ENCODE measurements around the gene VWA5A.

The VWA5A gene, protein sequence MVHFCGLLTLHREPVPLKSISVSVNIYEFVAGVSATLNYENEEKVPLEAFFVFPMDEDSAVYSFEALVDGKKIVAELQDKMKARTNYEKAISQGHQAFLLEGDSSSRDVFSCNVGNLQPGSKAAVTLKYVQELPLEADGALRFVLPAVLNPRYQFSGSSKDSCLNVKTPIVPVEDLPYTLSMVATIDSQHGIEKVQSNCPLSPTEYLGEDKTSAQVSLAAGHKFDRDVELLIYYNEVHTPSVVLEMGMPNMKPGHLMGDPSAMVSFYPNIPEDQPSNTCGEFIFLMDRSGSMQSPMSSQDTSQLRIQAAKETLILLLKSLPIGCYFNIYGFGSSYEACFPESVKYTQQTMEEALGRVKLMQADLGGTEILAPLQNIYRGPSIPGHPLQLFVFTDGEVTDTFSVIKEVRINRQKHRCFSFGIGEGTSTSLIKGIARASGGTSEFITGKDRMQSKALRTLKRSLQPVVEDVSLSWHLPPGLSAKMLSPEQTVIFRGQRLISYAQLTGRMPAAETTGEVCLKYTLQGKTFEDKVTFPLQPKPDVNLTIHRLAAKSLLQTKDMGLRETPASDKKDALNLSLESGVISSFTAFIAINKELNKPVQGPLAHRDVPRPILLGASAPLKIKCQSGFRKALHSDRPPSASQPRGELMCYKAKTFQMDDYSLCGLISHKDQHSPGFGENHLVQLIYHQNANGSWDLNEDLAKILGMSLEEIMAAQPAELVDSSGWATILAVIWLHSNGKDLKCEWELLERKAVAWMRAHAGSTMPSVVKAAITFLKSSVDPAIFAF

DNA sequence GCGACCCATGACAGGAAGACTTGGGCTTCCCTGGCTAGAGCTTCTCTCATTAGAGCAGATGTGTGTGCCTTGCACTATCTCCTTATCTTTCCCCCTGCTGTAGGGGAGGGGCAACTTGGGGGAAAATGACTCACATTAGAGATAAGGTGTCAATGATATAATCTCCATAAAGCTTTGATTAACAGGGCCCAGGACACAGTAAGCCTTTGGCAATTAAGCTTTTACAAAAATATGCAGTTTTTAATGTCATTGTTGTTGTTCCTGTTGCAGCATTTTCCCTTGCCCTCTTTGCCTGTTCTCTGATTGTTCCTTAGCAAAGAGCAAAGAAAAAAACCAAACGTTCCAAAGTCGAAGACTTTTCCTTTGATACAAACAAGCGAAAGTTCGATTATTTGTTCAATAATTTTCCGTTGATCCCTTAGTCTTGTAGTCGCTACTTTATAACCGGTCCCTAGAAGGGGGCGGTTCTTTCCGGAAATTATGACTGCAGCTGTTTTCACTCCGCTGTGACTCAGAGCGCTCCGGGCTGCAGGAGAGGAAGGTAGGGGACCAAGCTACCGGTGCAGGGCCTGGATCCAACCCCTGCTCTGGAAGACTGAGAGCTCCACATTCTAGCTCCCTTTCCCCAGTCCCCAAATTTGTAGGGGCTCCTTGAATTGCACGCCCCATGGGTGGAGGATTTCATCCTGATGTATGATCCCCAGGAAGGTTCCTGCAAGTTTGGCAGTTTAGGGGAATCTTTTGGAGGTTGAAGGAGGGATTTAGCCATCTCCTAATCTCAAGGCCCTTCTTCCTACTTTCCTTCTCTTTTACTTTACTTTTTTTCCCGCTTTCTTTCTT lies at the start of gene VWA5A:
Gene VWA5A, plus strand, starts transcription at position 509 of the 840 bp plus-strand sequence. CDS start 2,062 bp downstream, outside the sequence.
- no peaks in the 10 kb centered on the region for H3K27me3 ChIP-seq (ENCODE audit: control insufficient read depth, insufficient read depth, low read length)
- no peaks in the 10 kb centered on the region for H3K9me3 ChIP-seq (ENCODE audit: control insufficient read depth, insufficient read depth, low read length)
- peaks cover 21% of the 10 kb centered on the region for H3K36me3 ChIP-seq (ENCODE audit: control insufficient read depth, insufficient read depth, low read length)
- H3K9ac ChIP-seq (ENCODE audit: low read depth, low read length), result 0 out of 2 replicates have a peak within 1 kb of the TSS, but pooled peaks have one; percentile 26
- peak within 1 kb of the TSS; percentile 65 for H3K27ac ChIP-seq (ENCODE audit: low read depth, low read length)
- peak within 1 kb of the TSS; percentile 84 for H3K4me3 ChIP-seq (ENCODE audit: low read depth, low read length)
- peaks cover 16% of the 10 kb centered on the region for H3K4me1 ChIP-seq (ENCODE audit: control insufficient read depth, insufficient read depth, low read length)

DNA sequence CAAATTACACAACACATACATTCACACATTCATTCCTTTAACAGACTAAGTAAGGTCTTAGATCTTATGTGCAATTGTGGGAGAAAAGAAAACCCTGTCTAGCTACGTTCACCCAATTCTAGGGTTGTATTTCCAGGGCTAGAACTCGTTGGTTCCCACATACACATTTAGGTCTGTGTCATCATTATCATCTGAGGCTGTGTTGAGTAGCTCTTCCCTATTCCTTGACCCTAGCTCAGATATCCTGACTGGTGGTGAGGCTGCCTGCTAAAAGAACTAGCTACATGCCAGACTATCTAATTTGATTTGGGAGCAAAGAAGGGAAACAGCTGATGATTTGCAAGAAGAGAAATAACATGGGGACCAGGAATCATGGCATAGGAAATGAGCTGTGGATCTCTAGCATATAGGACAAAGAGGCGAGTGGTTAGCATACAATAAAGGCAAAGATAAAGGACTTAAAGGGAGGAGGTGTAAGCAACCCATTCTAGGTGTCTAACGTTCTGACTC lies 46.6 kb upstream of the VWA5A start:
- H3K9ac ChIP-seq (ENCODE audit: low read depth, low read length), result no peak overlapping the region
- H3K4me1 ChIP-seq (ENCODE audit: control insufficient read depth, insufficient read depth, low read length), result peaks cover 8% of the 10 kb centered on the region
- no peaks in the 10 kb centered on the region for H3K9me3 ChIP-seq (ENCODE audit: control insufficient read depth, insufficient read depth, low read length)
- H3K27ac ChIP-seq (ENCODE audit: low read depth, low read length), result no peak overlapping the region
- no peaks in the 10 kb centered on the region for H3K36me3 ChIP-seq (ENCODE audit: control insufficient read depth, insufficient read depth, low read length)
- peaks cover 5% of the 10 kb centered on the region; the same call in 1 of the 2 replicates for H3K27me3 ChIP-seq (ENCODE audit: control insufficient read depth, insufficient read depth, low read length)
- no peak overlapping the region for H3K4me3 ChIP-seq (ENCODE audit: low read depth, low read length)

DNA sequence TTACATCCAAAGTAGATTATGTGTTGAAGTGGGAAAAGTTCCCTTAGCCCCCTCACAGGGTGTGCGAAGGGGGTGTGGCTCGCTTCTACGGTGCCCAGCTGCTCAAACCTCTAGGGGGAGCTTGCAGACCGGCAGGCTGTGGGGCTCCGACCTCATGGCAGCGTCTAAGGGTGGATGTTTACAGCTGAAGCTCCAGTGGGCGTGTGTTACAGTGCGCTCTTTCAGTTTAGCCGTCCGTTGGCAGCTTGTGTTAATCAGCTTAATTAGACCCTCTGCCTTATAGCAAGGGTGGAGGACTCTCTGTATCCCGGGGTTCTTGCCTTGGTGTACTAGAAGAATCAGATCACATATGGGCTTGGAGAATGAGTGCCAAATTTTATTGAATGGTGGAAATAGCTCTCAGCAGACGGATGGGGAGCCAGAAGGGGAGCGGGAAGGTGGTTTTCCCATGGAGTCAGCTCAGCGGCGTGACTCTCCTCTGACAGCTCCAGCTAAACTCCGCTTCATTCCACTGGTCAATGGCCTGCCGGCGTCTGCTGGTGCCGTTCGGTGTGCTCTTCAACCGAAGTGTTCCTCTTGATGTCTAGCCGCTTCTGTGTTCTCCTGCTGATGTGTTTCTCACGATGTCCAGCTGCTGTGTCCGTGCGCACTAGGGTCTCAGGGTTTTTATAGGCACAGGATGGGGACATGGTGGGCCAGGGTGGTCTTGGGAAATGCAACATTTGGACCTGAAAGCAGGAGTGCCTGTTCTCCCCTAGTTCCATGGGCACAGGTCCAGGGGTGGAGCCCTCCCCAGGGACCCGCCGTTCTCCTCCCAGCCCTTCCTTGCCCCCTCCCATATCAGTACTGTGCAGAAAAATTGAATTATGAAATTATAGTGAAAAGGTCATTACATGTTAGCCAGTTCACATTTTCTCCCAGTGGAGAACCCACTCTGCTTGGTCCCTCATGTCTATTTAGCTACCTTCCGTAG lies 45.5 kb upstream of the VWA5A start:
- no peak overlapping the region for H3K27ac ChIP-seq (ENCODE audit: low read depth, low read length)
- H3K9me3 ChIP-seq (ENCODE audit: control insufficient read depth, insufficient read depth, low read length), result no peaks in the 10 kb centered on the region
- H3K36me3 ChIP-seq (ENCODE audit: control insufficient read depth, insufficient read depth, low read length), result no peaks in the 10 kb centered on the region
- H3K4me3 ChIP-seq (ENCODE audit: low read depth, low read length), result peak overlapping the region; percentile 53
- H3K27me3 ChIP-seq (ENCODE audit: control insufficient read depth, insufficient read depth, low read length), result peaks cover 5% of the 10 kb centered on the region; the same call in 1 of the 2 replicates
- H3K9ac ChIP-seq (ENCODE audit: low read depth, low read length), result no peak overlapping the region
- H3K4me1 ChIP-seq (ENCODE audit: control insufficient read depth, insufficient read depth, low read length), result peaks cover 8% of the 10 kb centered on the region

DNA sequence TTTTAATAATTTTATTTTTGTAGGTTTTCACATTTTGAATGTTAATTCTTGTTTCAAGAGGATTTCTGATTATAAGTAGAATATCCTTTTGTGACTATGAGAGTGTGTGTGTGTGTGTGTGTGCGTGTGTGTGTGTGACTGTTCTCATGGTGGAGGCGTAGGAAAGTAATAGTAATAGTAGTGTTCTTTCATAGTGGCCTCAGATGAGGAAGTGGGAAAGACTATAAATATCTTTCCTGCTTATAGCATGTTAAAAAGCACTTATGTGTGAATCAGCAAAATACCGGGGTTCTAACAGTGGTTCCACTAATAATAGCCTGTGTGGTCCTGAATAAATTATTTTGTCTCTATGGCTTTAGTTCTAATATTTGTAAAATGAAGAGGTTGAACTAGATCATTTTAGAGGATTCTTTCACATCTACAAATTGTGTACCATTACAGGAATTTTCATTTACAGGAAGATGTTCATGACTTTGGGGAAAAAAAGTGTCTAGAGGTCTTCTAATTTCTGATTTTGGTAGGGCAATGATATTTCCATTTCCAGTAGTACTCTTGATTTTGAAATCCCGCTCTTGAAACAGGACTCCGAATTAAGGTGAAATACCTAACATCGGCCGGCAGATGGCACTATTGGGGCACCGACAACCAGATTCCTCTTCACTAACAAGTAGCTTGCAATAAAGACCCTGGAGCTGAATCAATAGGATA lies 44.2 kb upstream of the VWA5A start:
- H3K4me1 ChIP-seq (ENCODE audit: control insufficient read depth, insufficient read depth, low read length), result peaks cover 8% of the 10 kb centered on the region
- no peak overlapping the region for H3K27ac ChIP-seq (ENCODE audit: low read depth, low read length)
- H3K9ac ChIP-seq (ENCODE audit: low read depth, low read length), result no peak overlapping the region
- peaks cover 5% of the 10 kb centered on the region; the same call in 1 of the 2 replicates for H3K27me3 ChIP-seq (ENCODE audit: control insufficient read depth, insufficient read depth, low read length)
- H3K36me3 ChIP-seq (ENCODE audit: control insufficient read depth, insufficient read depth, low read length), result no peaks in the 10 kb centered on the region
- H3K4me3 ChIP-seq (ENCODE audit: low read depth, low read length), result no peak overlapping the region
- H3K9me3 ChIP-seq (ENCODE audit: control insufficient read depth, insufficient read depth, low read length), result no peaks in the 10 kb centered on the region

DNA sequence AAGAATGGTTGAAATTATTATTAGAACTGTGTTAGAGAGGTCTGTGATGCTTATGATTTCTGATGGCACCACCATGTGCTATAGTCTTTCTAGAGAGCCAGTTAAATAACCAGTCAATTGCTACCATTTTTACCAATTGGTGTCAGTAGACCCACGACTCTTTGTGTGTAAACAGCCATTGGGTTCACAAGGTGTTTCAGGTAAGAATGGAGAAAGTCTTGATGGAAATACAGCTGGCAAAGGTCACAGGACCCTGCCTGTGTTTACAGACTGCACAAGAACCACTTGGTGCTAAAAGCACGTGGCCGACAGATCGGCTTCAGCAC lies 43.7 kb upstream of the VWA5A start:
- Histone ChIP-seq H3K9ac (ENCODE audit: low read depth, low read length) (no peak overlapping the region), H3K27ac (ENCODE audit: low read depth, low read length) (no peak overlapping the region), H3K4me3 (ENCODE audit: low read depth, low read length) (no peak overlapping the region), H3K9me3 (ENCODE audit: control insufficient read depth, insufficient read depth, low read length) (no peaks in the 10 kb centered on the region), H3K27me3 (ENCODE audit: control insufficient read depth, insufficient read depth, low read length) (peaks cover 5% of the 10 kb centered on the region; the same call in 1 of the 2 replicates), H3K4me1 (ENCODE audit: control insufficient read depth, insufficient read depth, low read length) (peaks cover 8% of the 10 kb centered on the region), H3K36me3 (ENCODE audit: control insufficient read depth, insufficient read depth, low read length) (no peaks in the 10 kb centered on the region)

DNA sequence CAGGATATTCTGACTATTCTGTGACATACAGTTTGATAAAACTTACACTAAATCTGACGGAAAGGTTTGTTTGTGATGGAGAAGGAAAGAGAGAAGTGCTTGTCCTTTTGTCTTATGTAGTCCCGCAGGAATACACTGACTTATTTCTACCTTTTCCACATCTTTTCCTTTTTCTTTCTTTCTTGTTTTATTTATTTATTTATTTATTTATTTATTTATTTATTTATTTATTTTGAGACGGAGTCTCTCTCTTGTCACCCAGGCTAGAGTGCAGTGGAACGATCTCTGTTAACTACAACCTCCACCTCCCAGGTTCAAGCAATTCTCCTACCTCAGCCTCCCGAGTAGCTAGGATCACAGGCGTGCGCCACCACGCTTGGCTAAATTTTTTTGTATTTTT lies 43.1 kb upstream of the VWA5A start:
- H3K4me3 ChIP-seq (ENCODE audit: low read depth, low read length), result no peak overlapping the region
- no peak overlapping the region for H3K27ac ChIP-seq (ENCODE audit: low read depth, low read length)
- H3K9ac ChIP-seq (ENCODE audit: low read depth, low read length), result no peak overlapping the region
- H3K27me3 ChIP-seq (ENCODE audit: control insufficient read depth, insufficient read depth, low read length), result peaks cover 5% of the 10 kb centered on the region; the same call in 1 of the 2 replicates
- H3K4me1 ChIP-seq (ENCODE audit: control insufficient read depth, insufficient read depth, low read length), result peaks cover 8% of the 10 kb centered on the region
- no peaks in the 10 kb centered on the region for H3K36me3 ChIP-seq (ENCODE audit: control insufficient read depth, insufficient read depth, low read length)
- no peaks in the 10 kb centered on the region for H3K9me3 ChIP-seq (ENCODE audit: control insufficient read depth, insufficient read depth, low read length)

DNA sequence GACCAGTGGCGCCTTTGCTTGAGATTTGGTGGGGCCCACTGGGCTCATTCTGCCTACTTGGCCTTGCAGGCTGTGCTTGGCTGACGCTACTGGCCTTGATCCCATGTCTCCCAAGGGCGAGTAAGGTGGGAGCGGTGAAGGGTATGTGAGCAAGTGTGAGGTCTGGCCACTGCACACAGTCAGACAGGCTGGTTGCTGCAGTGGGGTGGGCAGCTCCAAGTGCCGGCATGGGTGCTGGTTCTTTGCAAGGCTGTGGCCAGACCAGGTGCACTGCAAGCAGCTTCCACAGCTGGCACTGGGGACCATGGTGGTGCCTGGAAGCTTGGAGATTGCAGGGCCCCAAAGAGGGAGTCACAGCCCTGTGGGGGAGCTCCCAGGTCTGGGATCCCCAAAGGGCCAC lies 40.7 kb upstream of the VWA5A start:
- no peak overlapping the region for H3K9ac ChIP-seq (ENCODE audit: low read depth, low read length)
- H3K9me3 ChIP-seq (ENCODE audit: control insufficient read depth, insufficient read depth, low read length), result no peaks in the 10 kb centered on the region
- no peaks in the 10 kb centered on the region for H3K36me3 ChIP-seq (ENCODE audit: control insufficient read depth, insufficient read depth, low read length)
- no peak overlapping the region for H3K4me3 ChIP-seq (ENCODE audit: low read depth, low read length)
- H3K27ac ChIP-seq (ENCODE audit: low read depth, low read length), result no peak overlapping the region
- peaks cover 7% of the 10 kb centered on the region for H3K4me1 ChIP-seq (ENCODE audit: control insufficient read depth, insufficient read depth, low read length)
- peaks cover 5% of the 10 kb centered on the region; the same call in 1 of the 2 replicates for H3K27me3 ChIP-seq (ENCODE audit: control insufficient read depth, insufficient read depth, low read length)

DNA sequence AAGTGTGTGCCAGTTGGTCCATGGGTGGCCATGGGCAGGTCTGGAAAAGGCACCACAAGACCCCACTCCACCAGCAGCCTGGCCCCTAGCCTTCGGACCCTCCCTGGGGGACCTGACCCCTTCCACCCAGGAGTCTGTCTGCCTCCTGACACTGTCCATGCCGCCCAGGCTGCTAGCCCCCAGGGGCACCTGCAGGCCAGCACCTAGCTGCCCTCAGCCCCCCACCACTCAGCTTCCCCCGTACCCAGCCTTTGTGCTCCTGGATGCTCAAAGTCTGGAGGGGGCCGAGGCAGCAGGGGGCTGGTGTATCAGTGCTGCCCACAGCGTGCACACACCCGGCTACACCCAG lies 39.8 kb upstream of the VWA5A start:
- Histone ChIP-seq H3K9me3 (ENCODE audit: control insufficient read depth, insufficient read depth, low read length) (no peaks in the 10 kb centered on the region), H3K4me3 (ENCODE audit: low read depth, low read length) (no peak overlapping the region), H3K27ac (ENCODE audit: low read depth, low read length) (no peak overlapping the region), H3K27me3 (ENCODE audit: control insufficient read depth, insufficient read depth, low read length) (no peaks in the 10 kb centered on the region), H3K4me1 (ENCODE audit: control insufficient read depth, insufficient read depth, low read length) (peaks cover 4% of the 10 kb centered on the region; the same call in 1 of the 2 replicates), H3K36me3 (ENCODE audit: control insufficient read depth, insufficient read depth, low read length) (no peaks in the 10 kb centered on the region), H3K9ac (ENCODE audit: low read depth, low read length) (no peak overlapping the region)

DNA sequence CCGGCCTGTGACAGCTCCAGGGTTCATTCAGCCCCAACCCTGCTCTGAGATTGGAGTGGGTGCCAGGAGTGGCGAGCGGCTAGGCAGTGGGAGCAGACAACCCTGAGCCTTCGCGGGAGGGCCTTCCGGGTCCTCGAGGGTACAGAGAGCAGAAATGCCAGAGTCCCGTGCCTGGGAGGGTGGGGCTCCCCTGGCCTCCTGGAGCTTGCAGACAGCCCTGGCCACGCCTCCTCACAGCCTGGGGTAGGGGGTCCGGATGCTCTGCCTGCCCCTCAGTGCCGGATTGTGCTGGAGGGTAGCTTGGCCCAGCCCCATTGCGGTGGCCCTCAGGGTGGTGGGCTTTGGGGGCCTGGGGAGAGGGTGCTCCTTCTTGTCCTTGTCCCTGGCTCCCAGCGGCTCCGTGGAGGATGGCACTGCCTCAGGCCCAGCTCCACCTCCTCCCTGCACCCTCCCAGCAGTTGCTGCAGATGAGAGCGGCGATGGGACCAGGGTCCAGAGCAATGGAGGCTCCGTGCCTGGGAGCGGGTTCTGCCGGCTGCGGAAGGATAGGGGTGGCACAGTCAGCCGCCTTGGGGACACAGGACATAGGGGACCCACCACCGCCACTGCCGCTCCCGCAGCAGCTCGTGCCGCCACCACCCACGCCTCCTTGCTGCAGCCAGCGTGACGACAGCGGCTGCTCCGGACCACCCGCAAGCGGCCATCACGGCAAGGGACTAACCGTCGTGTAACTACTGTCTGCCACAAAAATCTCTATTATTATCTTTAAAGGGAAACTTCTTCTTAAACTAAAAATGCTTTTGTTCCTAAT lies 39.2 kb upstream of the VWA5A start:
- no peaks in the 10 kb centered on the region for H3K27me3 ChIP-seq (ENCODE audit: control insufficient read depth, insufficient read depth, low read length)
- peaks cover 4% of the 10 kb centered on the region; the same call in 1 of the 2 replicates for H3K4me1 ChIP-seq (ENCODE audit: control insufficient read depth, insufficient read depth, low read length)
- no peaks in the 10 kb centered on the region for H3K36me3 ChIP-seq (ENCODE audit: control insufficient read depth, insufficient read depth, low read length)
- H3K9ac ChIP-seq (ENCODE audit: low read depth, low read length), result no peak overlapping the region
- no peak overlapping the region for H3K27ac ChIP-seq (ENCODE audit: low read depth, low read length)
- no peaks in the 10 kb centered on the region for H3K9me3 ChIP-seq (ENCODE audit: control insufficient read depth, insufficient read depth, low read length)
- no peak overlapping the region for H3K4me3 ChIP-seq (ENCODE audit: low read depth, low read length)
